ENCODE measurements around the gene DGLUCY. TPM values are rescaled to one million over a fixed set of nuclear protein-coding genes. Genes with fewer than 3 reads are reported as not detected.
"Not testable (repeated sequence)": the region's sequence is repeated elsewhere in the genome, so short reads cannot be mapped to it uniquely, and the experiment has no call there.

DGLUCY gene
- total and polyA plus RNA-seq, 2 donors (not counting 1 experiment from before 2014, with no cell fraction given) = 91.5 to 103 TPM

GRCh38 chr14:91265404-91265803 is 151.5 kb downstream of the DGLUCY start:
- Histone ChIP-seq H3K27me3 (replicated peaks in 1 of 4; ENCODE audit: control extremely low read depth in 1 of 4, control insufficient read depth in 3 of 4, insufficient read depth in 4 of 4, low read length in 3 of 4) (peaks cover 0 to 11% (median 3%) of the 10 kb centered on the region in 4 experiments), H3K27ac (ENCODE audit: low read length in 2 of 2) (no peak overlapping the region), H4K20me1 (ENCODE audit: control insufficient read depth, insufficient read depth, low read length, poor library complexity, severe bottlenecking) (no peaks in the 10 kb centered on the region), H3K4me1 (ENCODE audit: control insufficient read depth in 2 of 2, insufficient read depth in 2 of 2, low read length in 2 of 2) (peaks cover 10 to 11% of the 10 kb centered on the region in 2 donors), H2AFZ (ENCODE audit: insufficient read depth, low read depth, low read length, poor library complexity, severe bottlenecking) (no peak overlapping the region), H3K9ac (ENCODE audit: low read length) (no peak overlapping the region), H3K79me2 (ENCODE audit: control insufficient read depth, insufficient read depth, low read length) (no peaks in the 10 kb centered on the region), H3K36me3 (replicated peaks in 1 of 2; ENCODE audit: control extremely low read depth in 1 of 2, control insufficient read depth in 1 of 2, extremely low read depth in 1 of 2, insufficient read depth in 2 of 2, low read length in 1 of 2) (no peaks in the 10 kb centered on the region), H3K4me2 (replicated peaks; ENCODE audit: low read depth, low read length, poor library complexity, severe bottlenecking) (no peak overlapping the region), H3K4me3 (ENCODE audit: control extremely low read depth in 1 of 5, extremely low read depth in 1 of 5, insufficient read depth in 1 of 5, low read depth in 2 of 5, low read length in 4 of 5) (no peak overlapping the region), H3K9me3 (ENCODE audit: control extremely low read depth in 1 of 3, control insufficient read depth in 2 of 3, insufficient read depth in 1 of 3, low read length in 2 of 3) (peaks cover 0 to 4% (median 0%) of the 10 kb centered on the region in 3 donors)
- ChIA-PET CTCF (interaction anchor here (1.6 kb wide), 1 partner anchor 88 kb away, joined by 5 read pairs; no protein-coding TSS in a partner anchor), POLR2A (no interaction called here)
- ATAC-seq (ENCODE audit: low read depth) (no peak), DNase-seq (no peak)
- WGBS (ENCODE audit: insufficient coverage) = 99% methylated on average over 6 of the region's 7 CpGs
- intact Hi-C loops (cut with micrococcal nuclease) = no loop called here
- no peak for TF ChIP-seq CTCF (IDR thresholded peaks at IDR 0.05)
- TF ChIP-seq EZH2 (IDR thresholded peaks at IDR 0.05; ENCODE audit: borderline replicate concordance, insufficient read depth, low read depth, low read length, poor library complexity, severe bottlenecking) = no peak
- Mint-ChIP-seq H3K27me3 (peaks cover 15% of the 10 kb centered on the region), H3K27ac (peak overlapping the region; percentile 27), H3K9me3 (ENCODE audit: insufficient read depth) (peaks cover 2% of the 10 kb centered on the region), H3K4me3 (peak overlapping the region; percentile 74), H3K4me1 (peaks cover 18% of the 10 kb centered on the region)

GRCh38 chr14:91266276-91266675 is 152.4 kb downstream of the DGLUCY start:
- Mint-ChIP-seq H3K27me3 (peaks cover 15% of the 10 kb centered on the region), H3K4me1 (peaks cover 18% of the 10 kb centered on the region)
- H3K27ac Mint-ChIP-seq; H3K27ac ChIP-seq (ENCODE audit: low read length in 2 of 2); ATAC-seq (ENCODE audit: low read depth); H3K9me3 Mint-ChIP-seq (ENCODE audit: insufficient read depth); H4K20me1 ChIP-seq (ENCODE audit: control insufficient read depth, insufficient read depth, low read length, poor library complexity, severe bottlenecking); H3K4me2 ChIP-seq (replicated peaks; ENCODE audit: low read depth, low read length, poor library complexity, severe bottlenecking); H3K79me2 ChIP-seq (ENCODE audit: control insufficient read depth, insufficient read depth, low read length); H3K4me3 Mint-ChIP-seq; intact Hi-C loops (cut with micrococcal nuclease); DNase-seq; H3K9ac ChIP-seq (ENCODE audit: low read length); H3K4me3 ChIP-seq (ENCODE audit: control extremely low read depth in 1 of 5, extremely low read depth in 1 of 5, insufficient read depth in 1 of 5, low read depth in 2 of 5, low read length in 4 of 5); POLR2A ChIA-PET; H3K9me3 ChIP-seq (ENCODE audit: control extremely low read depth in 1 of 3, control insufficient read depth in 2 of 3, insufficient read depth in 1 of 3, low read length in 2 of 3); H2AFZ ChIP-seq (ENCODE audit: insufficient read depth, low read depth, low read length, poor library complexity, severe bottlenecking); H3K36me3 ChIP-seq (replicated peaks in 1 of 2; ENCODE audit: control extremely low read depth in 1 of 2, control insufficient read depth in 1 of 2, extremely low read depth in 1 of 2, insufficient read depth in 2 of 2, low read length in 1 of 2): not testable (repeated sequence)
- WGBS (ENCODE audit: insufficient coverage) = 100% methylated on average over 4 of the region's 15 CpGs
- Histone ChIP-seq H3K4me1 (ENCODE audit: control insufficient read depth in 2 of 2, insufficient read depth in 2 of 2, low read length in 2 of 2) (peaks cover 10 to 11% of the 10 kb centered on the region in 2 donors), H3K27me3 (replicated peaks in 1 of 4; ENCODE audit: control extremely low read depth in 1 of 4, control insufficient read depth in 3 of 4, insufficient read depth in 4 of 4, low read length in 3 of 4) (peaks cover 0 to 11% (median 3%) of the 10 kb centered on the region in 4 experiments)
- CTCF ChIA-PET = interaction anchor here (1.0 kb wide), 1 partner anchor 89 kb away, joined by 3 read pairs; no protein-coding TSS in a partner anchor
